ENCODE results near the gene KLHL5. TPM values are rescaled to one million over a fixed set of nuclear protein-coding genes. Genes with fewer than 3 reads are reported as not detected.
"Not testable (repeated sequence)": the region's sequence is repeated elsewhere in the genome, so short reads cannot be mapped to it uniquely, and the experiment has no call there.

The KLHL5 gene
- total RNA-seq, 4 donors from 2014 or later, result 13.5 to 27.3 (median 21.3) TPM

DNA sequence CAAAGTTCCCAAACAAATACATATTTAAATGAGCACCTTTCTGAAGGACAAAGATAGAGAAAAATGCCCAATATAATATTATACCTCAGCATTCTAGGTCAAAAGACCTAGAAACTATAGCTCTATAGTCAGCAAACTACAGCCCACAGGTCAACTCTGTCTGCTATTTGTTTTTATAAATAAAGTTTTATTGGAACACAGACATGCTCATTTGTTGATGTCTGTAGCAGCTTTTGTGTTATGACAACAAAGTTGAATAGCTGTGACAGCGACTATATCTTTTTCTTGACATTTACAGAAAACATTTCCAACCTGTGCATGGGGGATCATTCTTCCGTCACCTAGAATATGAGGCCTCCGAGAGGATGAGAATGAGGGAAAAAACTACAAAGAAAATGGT, 71.6 kb downstream of the KLHL5 start:
- intact Hi-C loops (cut with DNase I; ENCODE audit: low total_unique reads) (loop anchor here (2.0 to 10.0 kb wide), 2 partner anchors 231 to 369 kb away; no protein-coding TSS in a partner anchor), in situ Hi-C loops (cut with MboI; ENCODE audit: low pct_ligation_motif_present in 1 of 4, low pct_unique_long_range_greater_than_20kb in 1 of 4, low sequenced_read_pairs in 3 of 4) (loop anchor here in 3 of 4 donors (10.0 to 25.0 kb wide), 3 partner anchors 229 to 371 kb away; partner anchors contain the start of gene TLR10 (in 1 of the 3))
- 94 to 98% methylated on average over 3 of the region's 3 CpGs for WGBS, 2 donors (ENCODE audit: low coverage in 1 of 2)

DNA sequence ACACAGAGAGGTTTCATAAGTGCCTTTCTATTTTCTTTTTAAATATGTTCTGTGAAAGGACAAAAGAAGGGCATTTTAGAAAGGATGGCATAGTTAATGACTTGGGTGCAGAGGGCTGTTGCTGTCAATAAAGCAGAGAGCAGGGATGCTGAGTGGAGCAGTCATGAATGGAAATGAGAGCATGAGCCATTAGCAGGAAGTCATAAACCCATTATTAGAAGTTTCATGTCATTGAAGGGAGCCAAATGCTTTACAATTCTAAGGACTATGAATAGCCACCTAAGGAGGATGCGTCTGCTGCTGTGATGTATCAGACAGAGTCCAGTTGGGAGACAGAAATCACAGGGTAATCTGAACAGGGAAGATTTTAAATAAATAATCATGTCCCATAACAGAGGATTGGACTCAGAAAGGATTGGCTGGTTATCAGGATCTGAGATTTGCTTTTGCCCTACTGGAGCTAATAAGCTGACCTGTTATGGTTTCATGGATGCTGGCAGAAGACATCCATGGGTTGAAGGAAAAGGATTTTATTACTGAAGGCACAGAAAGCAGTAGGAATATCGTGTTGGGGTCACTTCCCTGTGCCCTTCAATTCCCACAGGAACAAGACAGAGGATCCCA, 72.8 kb downstream of the KLHL5 start:
- intact Hi-C loops (cut with DNase I; ENCODE audit: low total_unique reads), result loop anchor here (2.0 to 10.0 kb wide), 2 partner anchors 232 to 370 kb away; no protein-coding TSS in a partner anchor
- Histone ChIP-seq H3K27me3 (no peaks in the 10 kb centered on the region), H3K4me1 (peaks cover 0 to 6% (median 4%) of the 10 kb centered on the region in 4 donors), H3K4me3 (no peak overlapping the region), H3K9me3 (no peaks in the 10 kb centered on the region), H3K27ac (peak overlapping the region in 1 of 4 donors; percentile 34), H3K36me3 (no peaks in the 10 kb centered on the region)
- in situ Hi-C loops (cut with MboI; ENCODE audit: low pct_ligation_motif_present in 1 of 4, low pct_unique_long_range_greater_than_20kb in 1 of 4, low sequenced_read_pairs in 3 of 4), result loop anchor here (5.0 to 25.0 kb wide), 5 partner anchors 230 to 372 kb away; partner anchors contain the start of gene TLR10 (in 1 of the 4)
- no peak for DNase-seq
- TF ChIP-seq POLR2A (IDR thresholded peaks at IDR 0.05), result no peak
- no peak for TF ChIP-seq POLR2AphosphoS5 (IDR thresholded peaks at IDR 0.05)
- TF ChIP-seq, protein P1, sequence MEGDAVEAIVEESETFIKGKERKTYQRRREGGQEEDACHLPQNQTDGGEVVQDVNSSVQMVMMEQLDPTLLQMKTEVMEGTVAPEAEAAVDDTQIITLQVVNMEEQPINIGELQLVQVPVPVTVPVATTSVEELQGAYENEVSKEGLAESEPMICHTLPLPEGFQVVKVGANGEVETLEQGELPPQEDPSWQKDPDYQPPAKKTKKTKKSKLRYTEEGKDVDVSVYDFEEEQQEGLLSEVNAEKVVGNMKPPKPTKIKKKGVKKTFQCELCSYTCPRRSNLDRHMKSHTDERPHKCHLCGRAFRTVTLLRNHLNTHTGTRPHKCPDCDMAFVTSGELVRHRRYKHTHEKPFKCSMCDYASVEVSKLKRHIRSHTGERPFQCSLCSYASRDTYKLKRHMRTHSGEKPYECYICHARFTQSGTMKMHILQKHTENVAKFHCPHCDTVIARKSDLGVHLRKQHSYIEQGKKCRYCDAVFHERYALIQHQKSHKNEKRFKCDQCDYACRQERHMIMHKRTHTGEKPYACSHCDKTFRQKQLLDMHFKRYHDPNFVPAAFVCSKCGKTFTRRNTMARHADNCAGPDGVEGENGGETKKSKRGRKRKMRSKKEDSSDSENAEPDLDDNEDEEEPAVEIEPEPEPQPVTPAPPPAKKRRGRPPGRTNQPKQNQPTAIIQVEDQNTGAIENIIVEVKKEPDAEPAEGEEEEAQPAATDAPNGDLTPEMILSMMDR (IDR thresholded peaks at IDR 0.05), result no peak
- TF ChIP-seq EP300 (IDR thresholded peaks at IDR 0.05; ENCODE audit: low read depth), result no peak
- WGBS, 2 donors (ENCODE audit: low coverage in 1 of 2), result 51 to 67% methylated on average over 1 to 2 of the region's 2 CpGs

More for the DNA sequence above, 71.6 kb downstream of the KLHL5 start:
- H3K27me3 ChIP-seq, result no peaks in the 10 kb centered on the region
- H3K36me3 ChIP-seq, result no peaks in the 10 kb centered on the region
- DNase-seq, result no peak
- no peaks in the 10 kb centered on the region for H3K9me3 ChIP-seq
- no peak for TF ChIP-seq POLR2AphosphoS5 (IDR thresholded peaks at IDR 0.05)
- H3K4me1 ChIP-seq, result peaks cover 0 to 6% (median 4%) of the 10 kb centered on the region in 4 donors
- H3K4me3 ChIP-seq, result no peak overlapping the region
- no peak overlapping the region for H3K27ac ChIP-seq

DNA sequence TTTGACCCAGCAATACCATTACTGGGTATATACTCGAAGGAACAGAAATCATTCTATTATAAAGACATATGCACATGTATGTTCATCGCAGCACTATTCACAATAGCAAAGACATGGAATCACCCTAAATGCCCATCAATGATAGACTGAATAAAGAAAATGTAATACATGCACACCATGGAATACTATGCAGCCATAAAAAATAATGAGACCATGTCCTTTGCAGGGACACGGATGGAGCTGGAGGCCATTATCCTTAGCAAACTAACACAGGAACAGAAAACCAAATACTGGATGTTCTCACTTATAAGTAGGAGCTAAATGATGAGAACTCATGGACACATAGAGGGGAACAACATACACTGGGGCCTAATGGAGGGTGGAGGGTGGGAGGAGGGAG, 76.2 kb downstream of the KLHL5 start:
- intact Hi-C loops (cut with DNase I; ENCODE audit: low total_unique reads) (loop anchor here (10.0 kb wide), 1 partner anchor 373 kb away; no protein-coding TSS in a partner anchor), in situ Hi-C loops (cut with MboI; ENCODE audit: low pct_ligation_motif_present in 1 of 4, low pct_unique_long_range_greater_than_20kb in 1 of 4, low sequenced_read_pairs in 3 of 4) (loop anchor here (5.0 to 25.0 kb wide), 5 partner anchors 233 to 376 kb away; partner anchors contain the start of gene TLR10 (in 1 of the 4))
- H3K27me3 ChIP-seq, H3K4me3 ChIP-seq, H3K9me3 ChIP-seq, H3K4me1 ChIP-seq, DNase-seq, H3K36me3 ChIP-seq, H3K27ac ChIP-seq: not testable (repeated sequence)
- WGBS, 2 donors (ENCODE audit: low coverage in 1 of 2), result 84 to 96% methylated on average over 3 of the region's 3 CpGs

DNA sequence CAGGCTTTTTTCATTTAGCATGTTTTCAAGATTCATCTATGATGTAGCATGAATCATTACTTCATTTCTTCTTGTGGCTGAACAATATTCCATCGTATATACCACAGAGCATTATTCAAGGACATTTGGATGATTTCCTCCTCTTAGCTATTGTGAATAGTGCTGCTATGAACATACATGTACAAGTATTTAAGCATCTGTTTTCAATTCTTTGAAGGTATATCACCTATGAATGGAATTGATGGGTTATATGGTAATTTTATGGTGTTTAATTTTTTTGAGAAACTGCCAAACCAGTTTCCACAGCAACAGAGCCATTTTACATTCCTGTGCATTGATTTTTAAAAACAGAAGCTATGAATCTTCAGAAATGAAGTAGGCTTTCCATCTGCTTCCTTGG, 84.2 kb downstream of the KLHL5 start:
- Histone ChIP-seq H3K27ac (no peak overlapping the region), H3K4me1 (no peaks in the 10 kb centered on the region), H3K36me3 (no peaks in the 10 kb centered on the region), H3K27me3 (no peaks in the 10 kb centered on the region), H3K9me3 (no peaks in the 10 kb centered on the region), H3K4me3 (no peak overlapping the region)
- no peak for DNase-seq
- in situ Hi-C loops (cut with MboI; ENCODE audit: low pct_ligation_motif_present in 1 of 4, low pct_unique_long_range_greater_than_20kb in 1 of 4, low sequenced_read_pairs in 3 of 4), result loop anchor here in 3 of 4 donors (25.0 kb wide), 2 partner anchors 359 to 384 kb away; partner anchors contain the start of gene TLR10 (in 1 of the 3)
- WGBS, 2 donors (ENCODE audit: low coverage in 1 of 2), result 78 to 84% methylated on average over 1 of the region's 1 CpG
- intact Hi-C loops (cut with DNase I; ENCODE audit: low total_unique reads), result no loop called here
- TF ChIP-seq EP300 (IDR thresholded peaks at IDR 0.05; ENCODE audit: low read depth), result no peak
- TF ChIP-seq POLR2A (IDR thresholded peaks at IDR 0.05), result no peak
- TF ChIP-seq POLR2AphosphoS5 (IDR thresholded peaks at IDR 0.05), result no peak
- TF ChIP-seq, protein P1 (IDR thresholded peaks at IDR 0.05), result no peak

DNA sequence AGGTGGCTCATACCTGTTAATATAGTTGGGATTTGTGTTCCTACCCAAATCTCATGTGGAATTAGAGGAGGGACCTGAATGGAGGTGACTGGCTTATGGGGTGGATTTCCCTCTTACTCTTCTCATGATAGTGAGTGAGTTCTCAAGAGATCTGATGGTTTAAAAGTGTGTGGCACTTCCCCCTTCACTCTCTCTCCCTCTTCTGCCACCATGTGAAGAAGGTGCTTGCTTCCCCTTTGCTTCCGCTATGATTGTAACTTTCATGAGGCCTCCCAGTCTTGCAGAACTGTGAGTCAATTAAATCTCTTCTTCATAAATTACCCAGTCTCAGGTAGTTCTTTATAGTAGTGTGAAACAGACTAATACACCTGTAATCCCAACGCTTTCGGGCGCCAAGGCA, 92.0 kb downstream of the KLHL5 start:
- no peak for TF ChIP-seq POLR2A (IDR thresholded peaks at IDR 0.05)
- no peak for TF ChIP-seq EP300 (IDR thresholded peaks at IDR 0.05; ENCODE audit: low read depth)
- TF ChIP-seq, protein P1 (IDR thresholded peaks at IDR 0.05), result no peak
- Histone ChIP-seq H3K4me1 (no peaks in the 10 kb centered on the region), H3K36me3 (no peaks in the 10 kb centered on the region), H3K27ac (no peak overlapping the region), H3K9me3 (no peaks in the 10 kb centered on the region), H3K27me3 (no peaks in the 10 kb centered on the region), H3K4me3 (no peak overlapping the region)
- WGBS, 2 donors (ENCODE audit: low coverage in 1 of 2), result 95 to 100% methylated on average over 1 to 4 of the region's 4 CpGs
- no peak for DNase-seq
- intact Hi-C loops (cut with DNase I; ENCODE audit: low total_unique reads) (no loop called here), in situ Hi-C loops (cut with MboI; ENCODE audit: low pct_ligation_motif_present in 1 of 4, low pct_unique_long_range_greater_than_20kb in 1 of 4, low sequenced_read_pairs in 3 of 4) (no loop called here)

Data from transverse colon (tissue), 4 donors.